K562 (cell line): ENCODE data around the gene UNC50. TPM values are rescaled to one million over a fixed set of nuclear protein-coding genes. Genes with fewer than 3 reads are reported as not detected.
A peak's percentile ranks its signal among the peaks of the same experiment; 100 is the strongest.

Source experiments
- C11orf30 ChIP-seq: fragments of 450-650 bp; IDR thresholded peaks from 2 replicates; pipeline ENCODE4 v1.6.1; 2016; ENCODE audit warnings: low read depth, mild to moderate bottlenecking
- FOXJ3 ChIP-seq: sonication (generic); formaldehyde crosslinking; IDR thresholded peaks from 2 replicates; pipeline ENCODE4 v1.4.0; 2020; ENCODE audit warnings: mild to moderate bottlenecking, missing genetic modification reagents
- GTF2A2 ChIP-seq: IDR thresholded peaks from 2 replicates; pipeline ENCODE4 v1.6.1; 2016; ENCODE audit warnings: mild to moderate bottlenecking, missing genetic modification characterization, missing compliant biosample characterization
- HIVEP1 ChIP-seq: fragments of 250-450 bp; sonication (Bioruptor Pico); IDR thresholded peaks from 2 replicates; pipeline ENCODE4 v1.4.0; 2020; ENCODE audit warnings: mild to moderate bottlenecking
- MCM3 ChIP-seq: fragments of 450-650 bp; IDR thresholded peaks from 2 replicates; pipeline ENCODE4 v1.6.1; 2016
- MYNN ChIP-seq, 2 experiments: sonication (generic); formaldehyde crosslinking in 1 of 2; IDR thresholded peaks; 2 replicates each; pipeline versions ENCODE4 v1.5.0 to v1.6.1; 2016 to 2020; ENCODE audit warnings: antibody characterized with exemption in 1 of 2, missing genetic modification reagents in 1 of 2
- NFRKB ChIP-seq: fragments of 450-650 bp; IDR thresholded peaks from 2 replicates; pipeline ENCODE4 v1.6.1; 2016; ENCODE audit warnings: low read depth
- NONO ChIP-seq, 2 experiments: fragments of 200-400 bp in 1 of 2; fragments of 450-650 bp in 1 of 2; formaldehyde crosslinking in 1 of 2; IDR thresholded peaks; 2 replicates each; pipeline ENCODE4 v1.6.1; 2017; ENCODE audit warnings: low read depth in 2 of 2, mild to moderate bottlenecking in 2 of 2, moderate library complexity in 2 of 2, low read length in 1 of 2
- PHF21A ChIP-seq: fragments of 450-650 bp; IDR thresholded peaks from 2 replicates; pipeline ENCODE4 v1.6.1; 2017; ENCODE audit warnings: low read depth, borderline replicate concordance
- PPARD ChIP-seq: fragments of 250-450 bp; sonication (Bioruptor Pico); IDR thresholded peaks from 2 replicates; pipeline ENCODE4 v1.8.0; 2022; ENCODE audit warnings: inconsistent platforms, mild to moderate bottlenecking, moderate library complexity
- PRPF4 ChIP-seq: fragments of 200-400 bp; formaldehyde crosslinking; IDR thresholded peaks from one replicate; pipeline ENCODE4 v1.6.1; 2017; ENCODE audit warnings: low read length, low read depth, mild to moderate bottlenecking; ENCODE audit not compliant: insufficient read depth, poor library complexity, severe bottlenecking
- RBFOX2 ChIP-seq: fragments of 200-400 bp; formaldehyde crosslinking; IDR thresholded peaks from 2 replicates; pipeline ENCODE4 v1.6.1; 2017; ENCODE audit warnings: low read depth, mild to moderate bottlenecking, low read length, moderate library complexity
- RBM15 ChIP-seq: fragments of 200-400 bp; formaldehyde crosslinking; IDR thresholded peaks from 2 replicates; pipeline ENCODE4 v1.6.1; 2018; ENCODE audit warnings: mild to moderate bottlenecking, low read length, moderate library complexity; ENCODE audit not compliant: insufficient read depth
- RBM39 ChIP-seq: fragments of 200-400 bp; formaldehyde crosslinking; optimal IDR thresholded peaks from 2 replicates; pipeline ENCODE3; 2018; ENCODE audit warnings: low read depth, low read length
- ZKSCAN8 ChIP-seq: fragments of 200-800 bp; sonication (Bioruptor generic); IDR thresholded peaks from 2 replicates; pipeline ENCODE4 v1.6.1; 2016; ENCODE audit warnings: missing genetic modification characterization, missing compliant biosample characterization
- ZNF282 ChIP-seq: sonication (generic); formaldehyde crosslinking; IDR thresholded peaks from 2 replicates; pipeline ENCODE4 v1.8.1; 2023; ENCODE audit warnings: missing genetic modification reagents
- ZNF436 ChIP-seq: fragments of 250-450, 450-650 bp; sonication (Bioruptor Pico); formaldehyde crosslinking; IDR thresholded peaks from 2 replicates; pipeline ENCODE4 v1.7.0; 2020; ENCODE audit warnings: mild to moderate bottlenecking
- polyA plus RNA-seq, 8 experiments: library from polyadenylated mRNA; depleted of rRNA in 4 of 8; stranded (reverse) in 5 of 8; unstranded in 3 of 8; fragments of >200 nt; fragmentation: Nextera tagmentation in 2 of 8; fragmentation: Illumina TruSeq in 1 of 8; extraction: Ambion mirVana in 2 of 8; extraction: Trizol in 1 of 8; gene quantifications; 2 replicates each; pipeline versions ENCODE4 v1.2.1 to v1.2.3, GENCODE V29; 2011 to 2014; ENCODE audit warnings: inconsistent platforms in 1 of 8, missing spikeins in 1 of 8
- total RNA-seq, 7 experiments: library from RNA; depleted of rRNA in 6 of 7; stranded (reverse); fragments of >200 nt in 6 of 7; fragmentation: Illumina TruSeq in 2 of 7; extraction: Trizol in 2 of 7; gene quantifications; 2 replicates each; pipeline versions ENCODE4 v1.2.1 to v1.2.3, GENCODE V29; 2011 to 2021; ENCODE audit warnings: low replicate concordance in 1 of 7
- TF ChIP-seq, protein P1 (sequence below): sonication (generic); formaldehyde crosslinking; IDR thresholded peaks from 2 replicates; pipeline ENCODE4 v1.8.0; 2022; ENCODE audit warnings: mild to moderate bottlenecking, missing genetic modification reagents
- TF ChIP-seq, protein P2 (sequence below): fragments of 250-450 bp; sonication (Bioruptor Pico); IDR thresholded peaks from 2 replicates; pipeline ENCODE4 v1.8.0; 2021; ENCODE audit warnings: mild to moderate bottlenecking, moderate library complexity
- TF ChIP-seq, protein P3 (sequence below), 2 experiments: IDR thresholded peaks; 2 replicates each; pipeline ENCODE4 v1.6.1; 2011; ENCODE audit warnings: borderline replicate concordance in 1 of 2, control low read depth in 1 of 2, low read depth in 1 of 2, low read length in 1 of 2, mild to moderate bottlenecking in 1 of 2, mixed read lengths in 1 of 2, moderate library complexity in 1 of 2; ENCODE audit not compliant: insufficient read depth in 1 of 2, insufficient read length in 1 of 2, poor library complexity in 1 of 2, severe bottlenecking in 1 of 2; ENCODE audit errors: extremely low read depth in 1 of 2
- TF ChIP-seq, protein P4 (sequence below): sonication (generic); formaldehyde crosslinking; IDR thresholded peaks from 2 replicates; pipeline ENCODE4 v1.8.1; 2023; ENCODE audit warnings: mild to moderate bottlenecking, missing genetic modification reagents, moderate library complexity

Gene UNC50
- total and polyA plus RNA-seq, 9 of the 15 experiments (the other 6 are each of a cell fraction or from before 2014, with no cell fraction given), result 30.0 to 52.9 (median 35.9) TPM

DNA sequence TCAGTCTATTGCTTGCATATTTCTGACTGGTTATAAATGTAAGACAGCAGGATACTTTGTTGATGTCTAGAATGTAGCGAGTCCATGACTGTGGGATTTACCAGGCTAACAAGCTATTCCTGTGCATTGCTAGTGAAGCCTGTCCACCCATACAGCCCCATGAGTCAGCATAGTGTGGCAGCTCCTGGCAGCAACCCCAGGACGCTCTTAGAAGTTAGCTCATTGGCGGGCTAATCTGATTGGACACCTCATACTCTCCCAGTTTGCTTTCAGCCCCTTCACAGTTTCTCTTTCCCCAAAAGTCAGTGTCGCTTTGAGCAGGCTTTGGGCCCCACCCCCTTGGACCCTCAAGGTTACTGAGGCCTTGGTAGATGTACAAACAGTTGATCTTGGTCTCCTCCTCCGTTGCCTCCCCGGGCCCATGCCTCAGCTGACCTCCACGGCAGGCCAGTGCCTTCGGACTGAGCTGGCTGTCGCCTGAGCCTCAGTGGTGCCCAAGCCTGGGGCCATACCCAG, 48.1 kb upstream of the UNC50 start (continued):
- TF ChIP-seq, protein P1, sequence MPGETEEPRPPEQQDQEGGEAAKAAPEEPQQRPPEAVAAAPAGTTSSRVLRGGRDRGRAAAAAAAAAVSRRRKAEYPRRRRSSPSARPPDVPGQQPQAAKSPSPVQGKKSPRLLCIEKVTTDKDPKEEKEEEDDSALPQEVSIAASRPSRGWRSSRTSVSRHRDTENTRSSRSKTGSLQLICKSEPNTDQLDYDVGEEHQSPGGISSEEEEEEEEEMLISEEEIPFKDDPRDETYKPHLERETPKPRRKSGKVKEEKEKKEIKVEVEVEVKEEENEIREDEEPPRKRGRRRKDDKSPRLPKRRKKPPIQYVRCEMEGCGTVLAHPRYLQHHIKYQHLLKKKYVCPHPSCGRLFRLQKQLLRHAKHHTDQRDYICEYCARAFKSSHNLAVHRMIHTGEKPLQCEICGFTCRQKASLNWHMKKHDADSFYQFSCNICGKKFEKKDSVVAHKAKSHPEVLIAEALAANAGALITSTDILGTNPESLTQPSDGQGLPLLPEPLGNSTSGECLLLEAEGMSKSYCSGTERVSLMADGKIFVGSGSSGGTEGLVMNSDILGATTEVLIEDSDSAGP (CRISPR knock-in tag), result no peak
- TF ChIP-seq ZNF436 (CRISPR knock-in tag) (no peak), C11orf30 (peak; percentile 97), PPARD (no peak), RBFOX2 (peak; percentile 47; the same call in 1 of the 2 replicates), NFRKB (no peak), PRPF4 (no peak), ZKSCAN8 (CRISPR knock-in tag) (no peak), MYNN (IDR thresholded peaks at IDR 0.05) (no peak), MYNN (CRISPR knock-in tag; IDR thresholded peaks at IDR 0.05) (no peak), HIVEP1 (CRISPR knock-in tag) (no peak), PHF21A (no peak), ZNF282 (CRISPR knock-in tag) (no peak), NONO (IDR thresholded peaks at IDR 0.05; ENCODE audit: low read depth in 2 of 2, low read length in 1 of 2) (no peak), RBM15 (no peak), RBM39 (no peak), FOXJ3 (CRISPR knock-in tag) (no peak), MCM3 (no peak), GTF2A2 (no peak)
- TF ChIP-seq, protein P2, sequence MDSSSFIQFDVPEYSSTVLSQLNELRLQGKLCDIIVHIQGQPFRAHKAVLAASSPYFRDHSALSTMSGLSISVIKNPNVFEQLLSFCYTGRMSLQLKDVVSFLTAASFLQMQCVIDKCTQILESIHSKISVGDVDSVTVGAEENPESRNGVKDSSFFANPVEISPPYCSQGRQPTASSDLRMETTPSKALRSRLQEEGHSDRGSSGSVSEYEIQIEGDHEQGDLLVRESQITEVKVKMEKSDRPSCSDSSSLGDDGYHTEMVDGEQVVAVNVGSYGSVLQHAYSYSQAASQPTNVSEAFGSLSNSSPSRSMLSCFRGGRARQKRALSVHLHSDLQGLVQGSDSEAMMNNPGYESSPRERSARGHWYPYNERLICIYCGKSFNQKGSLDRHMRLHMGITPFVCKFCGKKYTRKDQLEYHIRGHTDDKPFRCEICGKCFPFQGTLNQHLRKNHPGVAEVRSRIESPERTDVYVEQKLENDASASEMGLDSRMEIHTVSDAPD (CRISPR knock-in tag), result no peak
- TF ChIP-seq, protein P3, sequence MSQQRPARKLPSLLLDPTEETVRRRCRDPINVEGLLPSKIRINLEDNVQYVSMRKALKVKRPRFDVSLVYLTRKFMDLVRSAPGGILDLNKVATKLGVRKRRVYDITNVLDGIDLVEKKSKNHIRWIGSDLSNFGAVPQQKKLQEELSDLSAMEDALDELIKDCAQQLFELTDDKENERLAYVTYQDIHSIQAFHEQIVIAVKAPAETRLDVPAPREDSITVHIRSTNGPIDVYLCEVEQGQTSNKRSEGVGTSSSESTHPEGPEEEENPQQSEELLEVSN (IDR thresholded peaks at IDR 0.05; ENCODE audit: borderline replicate concordance in 1 of 2, extremely low read depth in 1 of 2, insufficient read depth in 1 of 2, insufficient read length in 1 of 2, low read depth in 1 of 2, low read length in 1 of 2, poor library complexity in 1 of 2, severe bottlenecking in 1 of 2), result no peak
- TF ChIP-seq, protein P4, sequence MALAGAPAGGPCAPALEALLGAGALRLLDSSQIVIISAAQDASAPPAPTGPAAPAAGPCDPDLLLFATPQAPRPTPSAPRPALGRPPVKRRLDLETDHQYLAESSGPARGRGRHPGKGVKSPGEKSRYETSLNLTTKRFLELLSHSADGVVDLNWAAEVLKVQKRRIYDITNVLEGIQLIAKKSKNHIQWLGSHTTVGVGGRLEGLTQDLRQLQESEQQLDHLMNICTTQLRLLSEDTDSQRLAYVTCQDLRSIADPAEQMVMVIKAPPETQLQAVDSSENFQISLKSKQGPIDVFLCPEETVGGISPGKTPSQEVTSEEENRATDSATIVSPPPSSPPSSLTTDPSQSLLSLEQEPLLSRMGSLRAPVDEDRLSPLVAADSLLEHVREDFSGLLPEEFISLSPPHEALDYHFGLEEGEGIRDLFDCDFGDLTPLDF (CRISPR knock-in tag), result no peak
